Astrocyte of the cerebellum (primary cell): ENCODE measurements around the gene ITGAL.
"Not testable (repeated sequence)": the region's sequence is repeated elsewhere in the genome, so short reads cannot be mapped to it uniquely, and the experiment has no call there.

Experiments
- DNase-seq: peaks from one replicate; pipeline ENCODE4 v3.0.0-alpha.2; 2011; ENCODE audit warnings: low read depth
- H3K4me3 ChIP-seq: 2 replicates; pipeline ENCODE4 v1.5.1; 2011; ENCODE audit warnings: mild to moderate bottlenecking, low read depth, low read length, moderate library complexity
- CTCF ChIP-seq: IDR thresholded peaks from 2 replicates; pipeline ENCODE4 v1.5.1; 2012; ENCODE audit warnings: low read length, low read depth, moderate library complexity, mild to moderate bottlenecking; ENCODE audit errors: missing control alignments
- in situ Hi-C: cut with HindIII; loops from 2 replicates; pipeline ENCODE4 v1.10.0; 2017; ENCODE audit warnings: low sequenced_read_pairs

The ITGAL gene

DNA sequence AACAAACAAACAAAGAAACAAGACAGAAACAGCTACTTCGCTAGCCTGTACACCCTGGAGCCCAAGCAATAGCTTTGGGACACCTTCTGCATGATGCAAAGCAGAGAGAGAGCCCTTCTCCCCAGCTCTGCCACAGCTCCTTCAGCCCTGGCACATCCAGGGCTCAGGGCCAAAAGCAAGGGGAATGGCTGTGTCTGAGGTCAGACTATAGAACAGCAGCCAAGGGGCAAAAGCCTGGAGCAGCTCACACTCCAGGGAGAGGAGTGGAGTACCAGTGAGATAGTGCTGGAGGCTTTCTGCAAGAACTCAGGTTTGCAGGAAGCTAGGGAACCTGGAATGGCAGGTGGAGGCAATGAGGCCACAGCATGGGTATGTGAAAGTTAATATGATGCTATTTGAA lies 15.3 kb upstream of the ITGAL start:
- TF ChIP-seq CTCF: no peak
- H3K4me3 ChIP-seq: no peak overlapping the region
- in situ Hi-C loops: no loop called here
- DNase-seq: no peak

- no peak for DNase-seq
- TF ChIP-seq CTCF: no peak
- in situ Hi-C loops: no loop called here
- H3K4me3 ChIP-seq: no peak overlapping the region
Observed at GRCh38 chr16:30457743-30458560, 14.6 kb upstream of the ITGAL start.

- in situ Hi-C loops: no loop called here
- TF ChIP-seq CTCF: no peak
- no peak overlapping the region for H3K4me3 ChIP-seq
- DNase-seq: no peak
Observed at GRCh38 chr16:30458561-30459394, 13.8 kb upstream of the ITGAL start.

- TF ChIP-seq CTCF: no peak
- DNase-seq: no peak
- H3K4me3 ChIP-seq: no peak overlapping the region
- in situ Hi-C loops: no loop called here
Observed at GRCh38 chr16:30459456-30459855, 13.1 kb upstream of the ITGAL start.

DNA sequence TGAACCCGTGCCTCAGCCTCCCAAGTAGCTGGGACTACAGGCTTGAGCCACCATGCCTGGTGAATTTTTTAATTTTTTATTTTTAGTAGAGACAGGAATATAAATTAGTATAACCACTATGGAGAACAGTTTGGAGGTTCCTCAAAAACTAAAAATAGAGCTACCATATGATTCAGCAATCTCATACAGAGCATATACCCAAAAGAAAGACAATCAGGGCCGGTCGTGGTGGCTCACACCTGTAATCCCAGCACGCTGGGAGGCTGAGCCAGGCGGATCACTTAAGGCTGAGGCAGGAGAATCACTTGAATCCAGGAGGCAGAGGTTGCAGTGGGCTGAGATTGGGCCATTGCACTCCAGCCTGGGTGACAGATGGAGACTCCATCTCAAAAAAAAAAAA lies 11.1 kb upstream of the ITGAL start:
- DNase-seq, H3K4me3 ChIP-seq, in situ Hi-C loops: not testable (repeated sequence)

GRCh38 chr16:30464078-30464477 lies 8.5 kb upstream of the ITGAL start:
- DNase-seq: no peak
- no peak overlapping the region for H3K4me3 ChIP-seq
- in situ Hi-C loops: no loop called here
- no peak for TF ChIP-seq CTCF

DNA sequence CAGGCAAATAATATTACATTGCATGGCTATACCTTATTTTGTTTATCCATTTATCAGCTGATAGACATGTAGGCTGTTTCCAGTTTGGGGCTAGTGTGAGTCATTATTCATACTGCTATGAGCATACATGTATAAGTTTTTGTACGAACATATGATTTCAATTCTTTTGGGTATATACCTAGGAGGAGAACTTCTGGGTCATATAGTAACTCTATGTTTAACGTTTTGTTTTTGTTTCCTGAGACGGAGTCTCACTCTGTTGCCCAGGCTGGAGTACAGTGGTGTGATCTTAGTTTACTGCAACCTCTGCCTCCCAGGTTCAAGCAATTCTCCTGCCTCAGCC lies 2.4 kb upstream of the ITGAL start:
- in situ Hi-C loops: no loop called here
- TF ChIP-seq CTCF: no peak
- no peak for DNase-seq
- no peak overlapping the region for H3K4me3 ChIP-seq
